IMR-90 (cell line): ENCODE results near the gene STARD10. TPM values are rescaled to one million over a fixed set of nuclear protein-coding genes. Genes with fewer than 3 reads are reported as not detected.

ENCODE experiments used
- ATAC-seq: fragments of 200-7000 bp; cut with Tn5 transposase; 2 replicates; pipeline ENCODE4 v1.9.1; 2020; ENCODE audit warnings: low read depth, mild to moderate bottlenecking, moderate library complexity
- BruUV-seq: library from RNA; stranded (reverse); fragments of 400-500 nt; replicated peaks from 2 replicates; lab custom pipeline; 2021; lab: Mats Ljungman, UMichigan
- CTCF ChIA-PET: fragments of 300-600 bp; formaldehyde crosslinking; extraction: SDS; loops from one replicate; lab custom pipeline; 2021; ENCODE audit warnings: antibody characterized with exemption; lab: Yijun Ruan, JAX
- POLR2A ChIA-PET: fragments of 300-600 bp; sonication (Branson Sonifier 250); formaldehyde crosslinking; loops from one replicate; lab custom pipeline; 2022; ENCODE audit warnings: antibody characterized with exemption; ENCODE audit not compliant: unreplicated experiment; lab: Charles Lee
- DNase-seq: peaks from one replicate; pipeline ENCODE4 v3.0.0; 2013
- H2AFZ ChIP-seq: replicated peaks from 2 replicates; pipeline ENCODE3; 2013; ENCODE audit warnings: low read length, mild to moderate bottlenecking; ENCODE audit not compliant: poor library complexity
- H2AK5ac ChIP-seq: 2 replicates; pipeline ENCODE4 v1.6.1; 2013; ENCODE audit warnings: low read depth, low read length, inconsistent platforms
- H2AK9ac ChIP-seq: replicated peaks from 2 replicates; pipeline ENCODE3; 2013; ENCODE audit warnings: mild to moderate bottlenecking, low read depth, low read length, moderate library complexity; ENCODE audit not compliant: poor library complexity
- H2BK120ac ChIP-seq: 2 replicates; pipeline ENCODE4 v1.6.1; 2013; ENCODE audit warnings: low read depth, low read length, inconsistent platforms
- H2BK15ac ChIP-seq: 3 replicates; pipeline ENCODE4 v1.6.1; 2013; ENCODE audit warnings: low read depth, low read length, inconsistent platforms
- H2BK20ac ChIP-seq: 2 replicates; pipeline ENCODE4 v1.6.1; 2013; ENCODE audit warnings: low read depth, mild to moderate bottlenecking, inconsistent platforms, low read length, moderate library complexity
- H2BK5ac ChIP-seq: 2 replicates; pipeline ENCODE4 v1.6.1; 2013; ENCODE audit warnings: mild to moderate bottlenecking, low read depth, low read length, inconsistent platforms; ENCODE audit not compliant: poor library complexity, severe bottlenecking
- H3K14ac ChIP-seq: replicated peaks from 2 replicates; pipeline ENCODE4 v1.6.1; 2013; ENCODE audit warnings: low read depth, low read length, inconsistent platforms
- H3K18ac ChIP-seq: 2 replicates; pipeline ENCODE4 v1.6.1; 2013; ENCODE audit warnings: low read depth, low read length, control low read depth
- H3K23ac ChIP-seq: 2 replicates; pipeline ENCODE4 v1.6.1; 2013; ENCODE audit warnings: low read depth, low read length, inconsistent platforms
- H3K27ac ChIP-seq: 2 replicates; pipeline ENCODE4 v1.5.1; 2013; ENCODE audit warnings: mild to moderate bottlenecking, control low read depth, low read length; ENCODE audit not compliant: insufficient read depth
- H3K27me3 ChIP-seq: 2 replicates; pipeline ENCODE4 v1.6.1; 2013; ENCODE audit warnings: low read length; ENCODE audit not compliant: control insufficient read depth, insufficient read depth
- H3K36me3 ChIP-seq: 2 replicates; pipeline ENCODE4 v1.6.1; 2013; ENCODE audit warnings: low read length, mixed read lengths; ENCODE audit not compliant: control insufficient read depth, insufficient read depth
- H3K4ac ChIP-seq: 2 replicates; pipeline ENCODE4 v1.6.1; 2013; ENCODE audit warnings: low read depth, low read length, inconsistent platforms
- H3K4me1 ChIP-seq: 2 replicates; pipeline ENCODE4 v1.6.1; 2013; ENCODE audit warnings: low read length, mixed read lengths; ENCODE audit not compliant: control insufficient read depth, insufficient read depth
- H3K4me2 ChIP-seq: 2 replicates; pipeline ENCODE4 v1.6.1; 2013; ENCODE audit warnings: low read depth, mild to moderate bottlenecking, control low read depth, low read length, moderate library complexity
- H3K4me3 ChIP-seq: 2 replicates; pipeline ENCODE4 v1.5.1; 2013; ENCODE audit warnings: low read depth, mild to moderate bottlenecking, control low read depth, low read length, moderate library complexity; ENCODE audit not compliant: insufficient read depth
- H3K56ac ChIP-seq: 2 replicates; pipeline ENCODE4 v1.6.1; 2013; ENCODE audit warnings: low read length, inconsistent platforms; ENCODE audit not compliant: insufficient read depth; ENCODE audit errors: extremely low read depth
- H3K79me1 ChIP-seq, 2 experiments: 2 replicates each; pipeline ENCODE4 v1.6.1; 2013; ENCODE audit warnings: low read length in 2 of 2, inconsistent platforms in 1 of 2, low read depth in 1 of 2
- H3K9ac ChIP-seq: 2 replicates; pipeline ENCODE4 v1.6.1; 2013; ENCODE audit warnings: low read depth, low read length, control low read depth
- H3K9me1 ChIP-seq: 2 replicates; pipeline ENCODE4 v1.6.1; 2013; ENCODE audit warnings: low read length, inconsistent platforms; ENCODE audit not compliant: insufficient read depth
- H3K9me3 ChIP-seq: 2 replicates; pipeline ENCODE4 v1.6.1; 2013; ENCODE audit warnings: low read length; ENCODE audit not compliant: control insufficient read depth, insufficient read depth
- H4K20me1 ChIP-seq: 2 replicates; pipeline ENCODE4 v1.6.1; 2013; ENCODE audit warnings: low read length, inconsistent platforms; ENCODE audit not compliant: insufficient read depth
- H4K5ac ChIP-seq: 2 replicates; pipeline ENCODE4 v1.6.1; 2013; ENCODE audit warnings: mild to moderate bottlenecking, low read depth, low read length, control low read depth
- H4K8ac ChIP-seq, 2 experiments: 2 replicates each; pipeline ENCODE4 v1.6.1; 2013; ENCODE audit warnings: low read depth in 2 of 2, low read length in 2 of 2, control low read depth in 1 of 2, inconsistent platforms in 1 of 2
- H4K91ac ChIP-seq: 2 replicates; pipeline ENCODE4 v1.6.1; 2013; ENCODE audit warnings: low read depth, low read length, inconsistent platforms; ENCODE audit not compliant: insufficient read depth
- BHLHE40 ChIP-seq: fragments of 150-350 bp; IDR thresholded peaks from 2 replicates; pipeline ENCODE4 v1.6.1; 2016; ENCODE audit warnings: mild to moderate bottlenecking, low read depth, low read length
- CEBPB ChIP-seq: IDR thresholded peaks from 2 replicates; pipeline ENCODE4 v1.6.1; 2012; ENCODE audit warnings: low read depth, low read length, improper control_type of control experiment
- CHD1 ChIP-seq: IDR thresholded peaks from 2 replicates; pipeline ENCODE4 v1.6.1; 2012; ENCODE audit warnings: low read depth, low read length, improper control_type of control experiment
- FOS ChIP-seq: fragments of 150-350 bp; IDR thresholded peaks from 2 replicates; pipeline ENCODE4 v1.6.1; 2016; ENCODE audit warnings: low read depth, low read length
- MAFK ChIP-seq: IDR thresholded peaks from 2 replicates; pipeline ENCODE4 v1.6.1; 2012; ENCODE audit warnings: low read depth, low read length, improper control_type of control experiment
- MAZ ChIP-seq: IDR thresholded peaks from 2 replicates; pipeline ENCODE4 v1.6.1; 2012; ENCODE audit warnings: low read depth, mild to moderate bottlenecking, low read length, improper control_type of control experiment, moderate library complexity, borderline replicate concordance
- NFE2L2 ChIP-seq: fragments of 150-350 bp; IDR thresholded peaks from 2 replicates; pipeline ENCODE4 v1.6.1; 2016; ENCODE audit warnings: low read depth, mild to moderate bottlenecking, low read length
- POLR2A ChIP-seq: IDR thresholded peaks from 2 replicates; pipeline ENCODE4 v1.6.1; 2012; ENCODE audit warnings: mild to moderate bottlenecking, low read depth, low read length
- RAD21 ChIP-seq: IDR thresholded peaks from 2 replicates; pipeline ENCODE4 v1.6.1; 2012; ENCODE audit warnings: low read length, improper control_type of control experiment
- RCOR1 ChIP-seq: IDR thresholded peaks from 2 replicates; pipeline ENCODE4 v1.6.1; 2012; ENCODE audit warnings: mild to moderate bottlenecking, low read length, improper control_type of control experiment; ENCODE audit not compliant: insufficient replicate concordance
- RFX5 ChIP-seq: IDR thresholded peaks from 2 replicates; pipeline ENCODE4 v1.8.0; 2012; ENCODE audit warnings: low read depth, mild to moderate bottlenecking, low read length, moderate library complexity
- SMC3 ChIP-seq: fragments of 150-350 bp; IDR thresholded peaks from 2 replicates; pipeline ENCODE4 v1.6.1; 2016; ENCODE audit warnings: low read depth, mild to moderate bottlenecking, antibody characterized with exemption, low read length, moderate library complexity
- WGBS, 2 experiments: methylation state at CpG; one replicate each; pipeline versions ENCODE4 v1.1.5 to v1.1.7; 2013; ENCODE audit warnings: missing lambda C conversion rate in 2 of 2; ENCODE audit not compliant: insufficient read length in 1 of 2; ENCODE audit errors: extremely low coverage in 2 of 2; 5-methylcytosine and 5-hydroxymethylcytosine counted together
- dilution Hi-C: fragments of 300-500 bp; cut with HindIII; formaldehyde crosslinking; loops from one replicate; pipeline ENCODE4 v1.14.3; 2018; ENCODE audit warnings: low sequenced_read_pairs; ENCODE audit not compliant: unreplicated experiment
- in situ Hi-C: fragments of 300-500 bp; cut with MboI; formaldehyde crosslinking; loops from 3 replicates; pipeline ENCODE4 v1.14.3; 2019; ENCODE audit warnings: low sequenced_read_pairs, inconsistent platforms, mixed read lengths
- intact Hi-C: fragments of 100-400 bp; cut with micrococcal nuclease; formaldehyde crosslinking; loops from 2 replicates; pipeline ENCODE4 v1.10.0; 2022
- polyA plus RNA-seq, 3 experiments: library from polyadenylated mRNA; depleted of rRNA; stranded (reverse); fragments of >200 nt; gene quantifications; 2 replicates each; pipeline ENCODE4 v1.2.3, GENCODE V29; 2012; ENCODE audit warnings: low replicate concordance in 1 of 3
- total RNA-seq: library from RNA; depleted of rRNA; stranded (reverse); fragments of >200 nt; gene quantifications from 2 replicates; pipeline ENCODE4 v1.2.3, GENCODE V29; 2012
- TF ChIP-seq, protein P1 (sequence below): fragments of 150-350 bp; IDR thresholded peaks from 2 replicates; pipeline ENCODE4 v1.6.1; 2017; ENCODE audit warnings: mild to moderate bottlenecking, antibody characterized with exemption, low read length, low read depth
- TF ChIP-seq, protein P2 (sequence below): conservative IDR thresholded peaks from 2 replicates; pipeline ENCODE4 v1.5.1; 2012; ENCODE audit warnings: mild to moderate bottlenecking, low read depth, low read length, improper control_type of control experiment
- TF ChIP-seq, protein P3 (sequence below): fragments of 150-350 bp; IDR thresholded peaks from 2 replicates; pipeline ENCODE4 v1.6.1; 2016; ENCODE audit warnings: low read depth, mild to moderate bottlenecking, low read length, moderate library complexity, borderline replicate concordance

Gene STARD10
- total and polyA plus RNA-seq, 2 of the 4 experiments (the other 2 are of a cell fraction), result 23.8 to 37.4 TPM

DNA sequence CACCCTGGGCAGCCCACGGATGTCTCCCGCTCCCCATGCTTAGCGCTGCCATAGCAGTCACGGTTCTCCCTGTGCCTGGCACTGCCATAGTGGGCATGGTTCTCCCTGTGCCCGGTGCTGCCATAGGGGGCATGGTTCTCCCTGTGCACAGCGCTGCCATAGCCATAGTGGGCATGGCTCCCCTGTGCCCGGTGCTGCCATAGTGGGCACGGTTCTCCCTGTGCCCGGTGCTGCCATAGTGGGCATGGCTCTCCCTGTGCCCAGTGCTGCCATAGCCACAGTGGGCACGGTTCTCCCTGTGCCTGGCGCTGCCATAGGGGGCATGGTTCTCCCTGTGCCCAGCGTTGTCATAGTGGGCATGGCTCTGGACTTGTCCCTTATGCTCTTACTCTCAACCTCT is 21.8 kb downstream of the STARD10 start:
- no peak overlapping the region; the same call in 1 of the 2 replicates for H4K91ac ChIP-seq
- H3K23ac ChIP-seq, result no peak overlapping the region
- peak overlapping the region; percentile 60; the same call in 1 of the 2 replicates for H3K4ac ChIP-seq
- H3K56ac ChIP-seq, result no peak overlapping the region
- H3K27ac ChIP-seq, result 0 out of 2 replicates have a peak overlapping the region, but pooled peaks have one; percentile 8
- 0 out of 2 replicates have a peak overlapping the region, but pooled peaks have one; percentile 23 for H4K5ac ChIP-seq
- H2BK120ac ChIP-seq, result peak overlapping the region; percentile 38; the same call in 1 of the 2 replicates
- ChIA-PET POLR2A (no interaction called here), CTCF (no interaction called here)
- no peak overlapping the region for H4K8ac ChIP-seq
- H2BK20ac ChIP-seq, result no peak overlapping the region
- H3K4me2 ChIP-seq, result no peak overlapping the region
- no peak overlapping the region; the same call in 1 of the 2 replicates for H3K18ac ChIP-seq
- H2AK5ac ChIP-seq, result peak overlapping the region; percentile 2; the same call in 1 of the 2 replicates
- no peak overlapping the region for H3K4me3 ChIP-seq
- peaks cover 28% of the 10 kb centered on the region for H3K4me1 ChIP-seq
- dilution Hi-C loops (no loop called here), in situ Hi-C loops (no loop called here), intact Hi-C loops (no loop called here)
- peaks cover 8% of the 10 kb centered on the region; the same call in 1 of the 2 replicates for H3K9me1 ChIP-seq
- no peak overlapping the region; the same call in 1 of the 2 replicates for H3K14ac ChIP-seq
- no peak overlapping the region for H2AFZ ChIP-seq
- H3K36me3 ChIP-seq, result no peaks in the 10 kb centered on the region
- H3K9ac ChIP-seq, result no peak overlapping the region; the same call in 1 of the 2 replicates
- no peak overlapping the region for H2BK15ac ChIP-seq
- H4K20me1 ChIP-seq, result peaks cover 13% of the 10 kb centered on the region
- H3K79me1 ChIP-seq, result peaks cover 0 to 20% of the 10 kb centered on the region in 2 experiments; a peak in 2 of 4 replicates
- H3K27me3 ChIP-seq, result no peaks in the 10 kb centered on the region
- BruUV-seq, result no TSS peak
- H3K9me3 ChIP-seq, result no peaks in the 10 kb centered on the region
- TF ChIP-seq CEBPB, result no peak
- TF ChIP-seq RAD21, result no peak
- TF ChIP-seq, protein P1, sequence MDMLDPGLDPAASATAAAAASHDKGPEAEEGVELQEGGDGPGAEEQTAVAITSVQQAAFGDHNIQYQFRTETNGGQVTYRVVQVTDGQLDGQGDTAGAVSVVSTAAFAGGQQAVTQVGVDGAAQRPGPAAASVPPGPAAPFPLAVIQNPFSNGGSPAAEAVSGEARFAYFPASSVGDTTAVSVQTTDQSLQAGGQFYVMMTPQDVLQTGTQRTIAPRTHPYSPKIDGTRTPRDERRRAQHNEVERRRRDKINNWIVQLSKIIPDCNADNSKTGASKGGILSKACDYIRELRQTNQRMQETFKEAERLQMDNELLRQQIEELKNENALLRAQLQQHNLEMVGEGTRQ, result no peak
- TF ChIP-seq FOS, result no peak
- TF ChIP-seq CHD1, result no peak
- TF ChIP-seq, protein P2, sequence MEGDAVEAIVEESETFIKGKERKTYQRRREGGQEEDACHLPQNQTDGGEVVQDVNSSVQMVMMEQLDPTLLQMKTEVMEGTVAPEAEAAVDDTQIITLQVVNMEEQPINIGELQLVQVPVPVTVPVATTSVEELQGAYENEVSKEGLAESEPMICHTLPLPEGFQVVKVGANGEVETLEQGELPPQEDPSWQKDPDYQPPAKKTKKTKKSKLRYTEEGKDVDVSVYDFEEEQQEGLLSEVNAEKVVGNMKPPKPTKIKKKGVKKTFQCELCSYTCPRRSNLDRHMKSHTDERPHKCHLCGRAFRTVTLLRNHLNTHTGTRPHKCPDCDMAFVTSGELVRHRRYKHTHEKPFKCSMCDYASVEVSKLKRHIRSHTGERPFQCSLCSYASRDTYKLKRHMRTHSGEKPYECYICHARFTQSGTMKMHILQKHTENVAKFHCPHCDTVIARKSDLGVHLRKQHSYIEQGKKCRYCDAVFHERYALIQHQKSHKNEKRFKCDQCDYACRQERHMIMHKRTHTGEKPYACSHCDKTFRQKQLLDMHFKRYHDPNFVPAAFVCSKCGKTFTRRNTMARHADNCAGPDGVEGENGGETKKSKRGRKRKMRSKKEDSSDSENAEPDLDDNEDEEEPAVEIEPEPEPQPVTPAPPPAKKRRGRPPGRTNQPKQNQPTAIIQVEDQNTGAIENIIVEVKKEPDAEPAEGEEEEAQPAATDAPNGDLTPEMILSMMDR, result no peak
- TF ChIP-seq RFX5, result no peak
- TF ChIP-seq POLR2A, result no peak
- TF ChIP-seq SMC3, result no peak
- TF ChIP-seq RCOR1, result no peak
- no peak for TF ChIP-seq MAFK
- TF ChIP-seq MAZ, result no peak
- TF ChIP-seq BHLHE40, result no peak
- TF ChIP-seq, protein P3, sequence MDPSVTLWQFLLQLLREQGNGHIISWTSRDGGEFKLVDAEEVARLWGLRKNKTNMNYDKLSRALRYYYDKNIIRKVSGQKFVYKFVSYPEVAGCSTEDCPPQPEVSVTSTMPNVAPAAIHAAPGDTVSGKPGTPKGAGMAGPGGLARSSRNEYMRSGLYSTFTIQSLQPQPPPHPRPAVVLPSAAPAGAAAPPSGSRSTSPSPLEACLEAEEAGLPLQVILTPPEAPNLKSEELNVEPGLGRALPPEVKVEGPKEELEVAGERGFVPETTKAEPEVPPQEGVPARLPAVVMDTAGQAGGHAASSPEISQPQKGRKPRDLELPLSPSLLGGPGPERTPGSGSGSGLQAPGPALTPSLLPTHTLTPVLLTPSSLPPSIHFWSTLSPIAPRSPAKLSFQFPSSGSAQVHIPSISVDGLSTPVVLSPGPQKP, result no peak
- no peak for TF ChIP-seq NFE2L2
- H2AK9ac ChIP-seq, result no peak overlapping the region
- 94% methylated on average over 10 of the region's 12 CpGs; no CpG with 5 or more reads in 1 of the 2 experiments for WGBS, 2 experiments
- ATAC-seq (no peak), DNase-seq (no peak)
- H2BK5ac ChIP-seq, result no peak overlapping the region
